DND-41 (cell line): Measurements from ENCODE around the gene SYNPO.

Experiments used
- CTCF ChIP-seq: IDR thresholded peaks from 2 replicates; pipeline ENCODE4 v1.5.1; 2012; ENCODE audit warnings: borderline replicate concordance, low read length, moderate library complexity, mild to moderate bottlenecking; ENCODE audit not compliant: poor library complexity, severe bottlenecking; ENCODE audit errors: extremely low read depth
- EZH2 ChIP-seq: IDR thresholded peaks from 3 replicates; pipeline ENCODE4 v1.6.1; 2012; ENCODE audit warnings: borderline replicate concordance, low read depth, mild to moderate bottlenecking, moderate library complexity, low read length, inconsistent platforms; ENCODE audit not compliant: severe bottlenecking

DNA sequence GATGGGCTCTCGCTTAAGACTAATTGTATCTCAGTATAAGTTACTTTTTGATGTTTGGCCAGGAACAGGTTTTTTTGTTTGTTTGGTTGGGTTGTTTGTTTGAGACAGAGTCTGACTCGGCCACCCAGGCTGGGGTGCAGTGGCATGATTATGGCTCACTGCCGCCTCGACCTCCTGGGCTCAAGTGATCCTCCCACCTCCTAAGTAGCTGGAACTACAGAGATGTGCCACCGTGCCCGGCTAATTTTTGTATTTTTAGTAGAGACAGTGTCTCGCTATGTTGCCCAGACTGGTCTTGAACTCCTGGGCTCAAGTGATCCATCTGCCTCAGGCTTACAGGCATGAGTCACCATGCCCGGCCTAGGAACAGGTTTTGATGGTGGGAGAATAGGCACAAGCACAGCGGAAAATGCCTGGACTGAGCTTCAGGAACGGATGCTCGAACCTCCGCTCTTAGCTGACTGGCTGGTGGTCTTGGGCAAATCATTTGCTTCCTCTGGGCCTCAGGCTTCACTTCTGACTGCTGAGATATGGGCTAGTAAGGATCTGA is 11.4 kb upstream of the SYNPO start:
- no peak for TF ChIP-seq CTCF
- TF ChIP-seq EZH2, result no peak
